HG03571 (cell line): Measurements from ENCODE around the gene PDZD2.
"Not testable (repeated sequence)": the region's sequence is repeated elsewhere in the genome, so short reads cannot be mapped to it uniquely, and the experiment has no call there.

ENCODE experiments used
- ATAC-seq: cut with Tn5 transposase; IDR thresholded peaks from one replicate; pipeline ENCODE4 v1.9.1; 2021; ENCODE audit not compliant: unreplicated experiment

The PDZD2 gene

DNA sequence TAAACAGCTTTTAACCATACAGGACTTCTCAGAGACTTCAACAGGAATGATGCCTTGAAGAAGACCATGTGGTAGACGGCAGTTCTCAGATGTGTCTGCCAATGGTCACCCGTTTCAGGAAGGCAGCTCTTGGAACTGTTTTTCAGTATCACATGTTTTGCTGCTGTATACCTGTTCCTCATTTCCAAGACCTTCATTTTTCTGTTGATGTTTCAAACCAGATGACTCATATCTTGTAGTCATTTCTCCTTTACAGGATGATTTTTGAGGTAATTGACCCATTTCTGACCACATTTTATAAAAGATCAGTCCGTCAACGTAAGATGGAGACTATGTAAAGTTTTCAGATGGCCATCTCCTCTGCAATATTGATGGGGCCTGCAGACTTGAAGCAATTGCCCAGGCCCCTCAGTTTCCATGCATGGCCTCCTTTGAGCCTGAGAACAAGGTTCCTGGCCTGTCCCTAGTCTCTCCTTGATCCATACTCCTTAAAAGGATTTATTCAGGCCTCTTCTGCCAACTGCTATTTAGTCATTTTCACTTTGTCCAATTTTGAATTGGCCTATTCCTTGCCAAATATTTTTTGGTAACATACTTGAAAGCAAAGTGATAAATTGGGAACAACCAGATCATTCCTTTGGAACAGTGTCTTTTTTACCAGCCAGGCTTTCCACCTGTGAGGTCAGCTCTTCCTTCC is 128.6 kb downstream of the PDZD2 start:
- no peak for ATAC-seq

DNA sequence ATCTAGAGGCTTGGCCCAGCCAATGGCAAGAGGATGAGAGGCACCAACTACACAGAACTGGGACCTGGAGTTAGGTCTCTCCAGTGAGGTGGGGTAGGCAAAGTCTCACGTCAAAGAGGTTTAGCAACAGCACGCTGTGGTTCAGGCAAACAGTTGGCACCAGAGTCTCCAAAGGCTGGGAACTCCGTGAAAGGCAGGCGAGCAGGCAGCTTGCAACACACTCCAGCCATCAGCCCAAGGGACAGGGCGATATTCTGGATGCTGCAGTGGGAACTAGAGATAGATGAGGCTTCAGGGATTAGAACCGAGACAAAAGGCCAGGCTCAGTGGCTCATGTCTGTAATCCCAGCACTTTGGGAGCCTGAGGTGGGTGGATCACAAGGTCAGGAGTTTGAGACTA is 129.1 kb downstream of the PDZD2 start:
- no peak for ATAC-seq

DNA sequence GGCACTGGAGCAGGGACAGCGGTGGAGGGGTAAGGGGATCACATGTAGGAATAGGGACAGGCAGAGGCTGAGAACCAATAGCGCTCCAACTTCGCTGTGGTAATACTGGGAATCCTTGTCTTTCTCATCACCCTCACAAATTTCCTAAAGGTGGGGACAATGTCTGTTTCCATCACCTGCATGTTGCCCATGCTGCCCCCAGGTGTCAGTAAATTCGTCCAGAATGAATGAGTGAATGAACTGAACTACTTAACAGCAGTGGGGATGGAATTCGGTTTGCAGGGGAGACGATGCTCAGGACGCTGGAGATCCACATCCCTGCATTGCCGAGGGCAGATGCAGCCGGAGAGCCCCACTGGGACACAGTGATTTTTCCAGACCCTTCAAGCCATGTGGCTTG is 129.9 kb downstream of the PDZD2 start:
- ATAC-seq: no peak

DNA sequence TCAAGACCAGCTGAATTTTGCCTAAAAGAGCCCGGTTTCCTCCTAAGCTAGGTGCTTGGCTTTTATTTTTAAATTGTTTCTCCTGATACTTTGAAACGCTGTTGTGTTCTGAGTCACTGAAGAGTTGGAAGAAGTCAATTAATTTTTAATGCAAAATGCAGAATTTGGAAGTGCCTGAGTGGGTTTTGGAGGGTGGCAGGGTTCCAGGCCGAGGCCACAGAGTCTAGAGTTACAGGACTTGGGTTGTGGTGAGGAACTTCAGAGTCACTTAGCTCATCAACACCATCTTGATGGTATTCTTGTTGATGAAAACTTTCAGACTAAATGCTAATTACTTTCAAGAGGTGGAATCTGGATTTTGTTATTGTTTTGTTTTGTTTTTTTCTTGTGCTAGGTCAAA is 130.6 kb downstream of the PDZD2 start:
- no peak for ATAC-seq

DNA sequence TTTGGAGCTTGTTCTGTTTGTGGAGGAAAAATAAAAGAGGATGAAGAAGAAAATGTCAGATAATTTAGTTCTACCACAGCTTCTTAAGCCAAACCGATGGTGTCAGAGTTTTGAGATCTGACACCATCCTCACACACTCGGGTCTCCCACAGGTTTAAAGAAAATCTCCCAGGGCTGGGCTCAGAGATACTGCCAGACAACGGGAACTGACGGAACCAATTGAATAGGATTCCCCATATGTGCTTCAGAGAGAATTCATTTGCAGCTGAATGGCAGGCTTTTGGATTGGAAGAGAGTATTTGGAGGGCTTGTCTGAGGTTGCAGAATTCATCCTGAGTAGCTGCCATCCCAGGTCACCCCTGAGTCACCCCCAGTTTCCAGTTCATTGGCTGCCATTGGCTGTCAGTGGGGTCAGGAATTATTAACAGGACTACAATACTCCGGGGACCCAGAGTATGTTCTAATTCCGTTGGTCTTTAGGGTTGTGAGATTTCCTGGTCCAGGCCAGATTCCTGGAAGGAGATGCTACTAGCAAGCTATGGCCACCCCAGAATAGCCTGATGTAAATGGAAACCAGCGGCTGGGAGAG is 131.3 kb downstream of the PDZD2 start:
- no peak for ATAC-seq

DNA sequence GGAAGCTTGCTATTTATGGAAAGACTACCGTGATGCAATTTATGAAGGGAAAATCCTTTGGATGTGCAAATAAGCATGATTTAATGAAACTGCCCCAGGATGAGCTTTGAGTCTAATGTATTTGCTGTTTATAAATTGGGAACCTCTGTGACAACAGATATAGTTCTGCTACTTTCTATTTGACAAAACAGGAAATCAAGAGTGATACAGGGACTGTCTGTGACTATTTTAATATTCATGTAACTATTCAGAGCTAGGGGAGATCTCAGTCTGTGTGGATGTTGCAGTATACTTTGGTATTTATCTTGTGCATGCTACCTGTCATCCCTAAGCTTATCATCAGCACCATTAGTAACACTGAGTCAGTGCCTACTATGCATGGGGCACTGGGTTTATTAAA is 132.1 kb downstream of the PDZD2 start:
- peak; percentile 87 for ATAC-seq

DNA sequence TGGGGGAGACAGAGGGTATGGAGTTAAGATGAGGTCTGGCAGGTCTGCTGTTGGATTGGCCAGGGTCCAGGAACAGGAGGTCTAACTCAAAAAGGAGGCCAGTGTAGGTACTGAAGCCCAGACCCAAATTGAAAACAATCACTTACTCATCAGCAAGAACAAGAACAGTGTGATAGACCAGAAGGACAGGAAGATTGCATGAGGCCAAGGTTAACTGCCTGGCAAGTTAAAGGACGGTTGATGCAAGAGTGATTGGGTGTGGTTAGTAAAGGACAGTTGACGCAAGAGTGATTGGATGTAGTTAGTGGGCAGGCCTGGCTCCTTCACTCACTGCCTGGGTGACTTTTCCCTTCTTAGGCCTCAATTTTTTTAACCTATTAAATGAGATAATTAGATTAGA is 132.6 kb downstream of the PDZD2 start:
- ATAC-seq: peak; percentile 27

DNA sequence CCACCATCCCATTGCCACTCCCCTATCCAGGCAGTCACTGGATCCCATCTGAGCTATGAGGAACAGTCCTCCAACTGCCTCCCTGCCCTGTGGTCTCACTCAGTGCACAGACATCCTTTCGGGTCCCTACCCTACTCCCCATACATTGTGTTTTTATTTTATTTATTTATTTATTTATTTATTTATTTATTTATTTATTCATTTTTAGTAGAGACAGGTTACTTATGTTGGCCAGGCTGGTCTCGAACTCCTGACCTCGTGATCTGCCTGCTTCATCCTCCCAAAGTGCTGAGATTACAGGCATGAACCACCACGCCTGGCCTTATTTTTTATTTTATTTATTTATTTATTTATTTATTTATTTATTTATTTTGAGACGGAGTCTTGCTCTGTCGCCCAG is 137.4 kb downstream of the PDZD2 start:
- ATAC-seq: not testable (repeated sequence)

DNA sequence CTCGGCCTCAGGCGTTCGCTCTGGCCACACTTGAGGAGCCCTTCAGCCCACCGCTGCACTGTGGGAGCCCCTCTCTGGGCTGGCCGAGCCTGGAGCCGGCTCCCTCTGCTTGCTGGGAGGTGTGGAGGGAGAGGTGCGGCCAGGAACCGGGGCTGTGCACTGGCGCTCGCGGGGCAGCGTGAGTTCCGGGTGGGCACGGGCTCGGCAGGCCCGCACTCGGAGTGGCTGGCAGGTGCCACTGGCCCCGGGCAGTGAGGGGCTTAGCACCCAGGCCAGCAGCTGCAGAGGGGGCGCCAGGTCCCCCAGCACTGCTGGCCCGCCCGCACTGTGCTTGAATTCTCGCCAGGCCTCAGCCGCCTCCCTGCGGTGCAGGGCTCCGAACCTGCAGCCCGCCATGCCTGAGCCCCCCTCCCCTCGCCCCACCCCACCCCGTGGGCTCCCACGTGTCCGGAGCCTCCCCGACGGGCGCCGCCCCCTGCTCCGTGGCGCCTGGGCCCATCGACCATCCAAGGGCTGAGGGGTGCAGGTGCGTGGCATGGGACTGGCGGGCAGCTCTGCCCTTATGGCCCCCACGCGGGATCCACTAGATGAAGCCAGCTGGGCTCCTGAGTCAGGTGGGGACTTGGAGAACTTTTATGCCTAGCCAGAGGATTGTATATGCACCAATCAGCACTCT is 138.2 kb downstream of the PDZD2 start:
- no peak for ATAC-seq

DNA sequence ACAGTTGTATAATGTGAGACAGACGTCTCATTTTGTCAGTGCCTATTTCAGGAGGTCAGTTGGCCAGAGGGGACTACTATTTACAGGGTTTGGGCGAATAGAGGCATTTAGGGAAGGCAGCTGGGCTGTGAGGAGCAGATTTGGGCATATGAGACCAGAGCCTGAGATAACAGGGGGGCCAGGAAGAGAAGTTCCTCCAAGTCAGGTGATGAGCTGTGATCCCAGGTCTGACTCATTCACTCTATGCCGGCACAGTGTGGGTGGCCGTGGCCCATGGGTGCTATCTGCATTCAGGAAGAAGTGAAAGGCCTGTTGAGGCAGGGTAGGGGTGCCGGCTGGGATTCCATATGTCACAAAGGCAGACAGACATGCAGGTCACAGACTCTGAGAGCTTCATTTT is 142.8 kb downstream of the PDZD2 start:
- ATAC-seq: no peak

DNA sequence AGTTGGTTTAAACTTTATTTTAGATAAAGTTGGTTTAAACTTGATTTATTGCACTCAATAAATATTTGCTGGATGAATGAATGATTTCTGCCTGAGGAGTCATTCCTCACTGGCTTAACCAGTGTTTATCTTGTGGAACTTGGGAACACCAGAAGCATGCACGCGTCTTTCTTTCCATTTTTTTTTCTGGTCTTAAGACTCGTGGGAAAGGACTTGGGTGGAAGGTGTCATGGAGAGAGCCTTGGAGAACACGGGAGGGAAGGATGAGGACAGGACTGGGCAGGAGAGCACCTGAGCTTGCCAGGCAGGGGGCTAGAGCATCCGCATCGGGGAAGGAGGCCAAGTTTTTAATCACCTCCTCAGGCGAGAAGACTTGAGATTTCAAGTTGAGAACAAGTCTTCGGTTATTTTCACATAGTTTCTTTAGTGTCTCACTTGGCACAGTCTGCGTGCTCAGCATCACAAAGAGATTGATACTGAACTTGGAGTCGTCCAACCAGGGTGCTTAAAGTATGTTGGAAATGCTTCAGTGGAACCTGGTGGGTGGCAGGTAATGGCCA is 144.2 kb downstream of the PDZD2 start:
- ATAC-seq: no peak

DNA sequence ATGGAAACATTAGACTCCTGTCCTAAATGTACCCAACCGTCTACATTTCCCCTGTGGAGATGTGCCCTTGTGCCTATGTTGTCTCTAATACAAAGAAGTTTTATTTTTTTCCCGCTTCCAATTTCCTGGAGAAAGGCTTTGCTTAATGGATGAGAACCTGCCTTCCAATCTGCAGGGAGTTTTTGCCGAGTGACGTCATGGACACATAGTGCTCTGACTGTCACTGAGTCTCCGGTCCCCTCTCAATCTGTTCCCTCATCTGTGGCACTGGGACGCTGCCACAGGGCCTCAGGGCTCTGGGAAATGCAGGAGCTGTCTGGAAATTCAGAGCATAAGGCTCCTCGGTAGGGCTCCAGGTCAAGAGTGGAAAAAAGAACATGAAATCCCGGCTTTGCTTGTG is 144.8 kb downstream of the PDZD2 start:
- ATAC-seq: no peak

DNA sequence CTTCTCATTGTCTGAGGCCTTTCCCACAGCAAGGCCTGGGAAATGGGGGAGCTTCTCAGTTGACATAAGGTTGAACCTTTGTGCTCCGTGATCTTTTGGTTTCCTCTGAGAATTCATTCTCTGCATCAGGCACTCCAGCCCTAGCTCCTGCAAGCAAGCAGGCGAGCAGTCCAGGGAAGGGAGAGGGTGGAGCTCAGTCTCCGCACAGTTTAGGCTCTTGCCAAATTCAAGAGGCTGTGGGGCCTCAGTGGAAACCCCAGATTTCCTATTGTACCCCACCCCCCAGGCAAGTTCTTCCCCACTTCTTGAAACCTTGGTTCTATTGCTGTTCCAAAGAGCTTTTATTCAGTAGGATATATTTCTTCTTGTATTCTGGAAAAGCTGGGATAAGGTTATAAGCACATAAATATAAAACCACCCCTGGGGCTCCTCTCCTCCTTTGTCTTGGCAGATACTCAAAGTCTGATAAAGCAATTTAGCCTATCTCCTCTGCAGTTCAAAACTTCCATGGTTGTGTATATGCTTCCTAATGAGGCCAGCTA is 147.2 kb downstream of the PDZD2 start:
- no peak for ATAC-seq

DNA sequence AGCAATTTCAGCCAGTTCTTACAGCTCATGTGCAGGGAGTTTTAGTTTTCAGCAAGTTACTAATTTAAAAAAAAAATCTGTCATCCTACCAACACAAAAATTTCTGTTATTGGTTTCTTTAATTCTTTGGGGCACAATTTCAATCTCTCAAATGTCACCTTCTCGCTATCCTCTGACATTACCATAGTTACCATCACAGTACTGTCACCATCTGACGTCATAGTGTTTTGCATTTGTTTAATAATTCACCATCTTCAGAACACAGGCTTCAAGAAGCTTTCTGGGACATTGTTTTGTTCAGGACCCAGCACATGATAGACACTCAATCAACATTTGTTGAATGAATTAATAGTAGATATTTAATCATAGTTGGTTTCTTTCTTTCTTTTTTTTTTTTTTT is 155.1 kb downstream of the PDZD2 start:
- ATAC-seq: no peak

DNA sequence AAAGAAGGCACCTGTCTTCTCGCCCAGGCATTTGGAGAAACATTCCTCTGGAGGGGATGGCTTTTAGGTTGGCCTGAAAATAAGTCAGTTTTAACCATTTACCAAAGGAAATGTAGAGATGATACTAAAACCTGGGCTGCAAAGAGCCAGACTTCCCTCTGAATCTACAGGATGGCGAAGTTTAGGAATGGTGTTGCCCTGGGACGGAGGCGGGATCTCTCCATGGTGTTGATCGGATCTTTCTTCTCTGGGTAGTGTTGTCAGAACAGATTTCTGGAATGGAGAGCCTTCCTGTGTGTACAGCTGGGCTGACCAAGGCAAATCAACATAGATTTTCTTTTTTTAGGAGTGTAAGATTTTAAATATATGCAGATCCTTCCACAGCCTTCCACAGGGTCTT is 159.2 kb downstream of the PDZD2 start:
- no peak for ATAC-seq

DNA sequence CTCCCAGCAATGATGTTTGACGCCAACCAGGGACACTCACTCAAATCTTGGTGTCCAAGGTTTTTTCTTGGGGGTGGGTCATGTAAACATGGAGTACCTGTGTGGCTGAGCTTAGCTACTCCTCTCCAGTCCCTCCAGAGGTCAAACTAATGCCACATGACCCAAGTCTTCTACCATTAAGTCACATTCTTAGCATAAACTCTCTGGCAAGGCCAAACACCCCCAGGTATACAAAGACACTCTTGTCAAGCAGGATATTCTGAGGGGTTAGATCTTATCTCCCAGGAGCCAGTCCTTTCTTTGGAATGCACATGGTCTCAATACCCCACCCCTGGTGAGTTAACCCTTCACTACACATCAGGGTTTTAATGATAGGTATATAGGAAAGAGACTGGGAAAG is 161.4 kb downstream of the PDZD2 start:
- no peak for ATAC-seq

DNA sequence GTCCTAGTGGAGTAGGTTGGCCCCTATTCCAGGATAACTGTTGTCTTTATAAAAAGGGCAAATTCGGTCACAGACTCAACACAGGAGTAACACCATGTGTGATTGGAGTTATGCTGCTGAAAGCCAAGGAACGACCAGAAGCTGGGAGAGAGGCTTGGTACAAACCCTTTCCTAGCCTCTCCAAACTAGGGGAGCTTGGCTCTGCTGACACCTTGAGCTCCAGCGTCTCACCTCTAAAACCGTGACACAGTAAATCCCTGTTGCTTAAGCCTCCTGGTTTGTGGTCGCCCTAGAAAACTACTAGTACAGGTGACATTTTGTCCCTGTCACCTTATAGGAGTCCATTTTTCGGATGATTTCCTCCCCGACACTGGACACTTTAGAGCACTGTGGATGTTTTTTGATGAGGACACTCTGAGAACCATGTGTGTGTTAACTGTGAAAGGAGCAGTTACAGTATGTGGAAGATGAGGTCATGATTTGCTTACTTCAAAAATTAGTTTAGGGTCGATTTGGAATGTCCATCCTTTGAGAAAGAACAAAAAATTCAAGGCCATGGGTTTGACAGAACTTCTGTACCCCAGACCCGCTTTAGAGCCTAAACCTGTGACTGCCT is 167.0 kb downstream of the PDZD2 start:
- no peak for ATAC-seq

DNA sequence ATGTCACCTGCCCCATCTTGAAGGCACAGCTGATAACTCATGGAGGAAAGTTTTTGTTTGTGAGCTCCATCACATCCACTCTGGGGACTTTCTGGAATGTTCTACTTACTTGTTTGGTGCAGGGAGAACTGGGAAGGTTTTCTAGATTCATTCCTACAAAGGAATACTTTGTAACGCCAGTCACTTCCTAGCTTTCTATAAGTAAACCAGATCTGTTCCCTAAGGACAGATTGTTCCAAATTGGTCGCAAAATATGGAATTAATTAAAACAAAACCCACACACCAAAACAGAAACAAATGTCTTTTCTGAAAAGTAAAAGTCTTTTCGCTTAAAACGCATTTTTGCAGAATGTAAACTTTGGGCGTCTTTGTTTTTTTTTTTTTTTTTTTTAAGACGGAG is 167.6 kb downstream of the PDZD2 start:
- ATAC-seq: no peak

DNA sequence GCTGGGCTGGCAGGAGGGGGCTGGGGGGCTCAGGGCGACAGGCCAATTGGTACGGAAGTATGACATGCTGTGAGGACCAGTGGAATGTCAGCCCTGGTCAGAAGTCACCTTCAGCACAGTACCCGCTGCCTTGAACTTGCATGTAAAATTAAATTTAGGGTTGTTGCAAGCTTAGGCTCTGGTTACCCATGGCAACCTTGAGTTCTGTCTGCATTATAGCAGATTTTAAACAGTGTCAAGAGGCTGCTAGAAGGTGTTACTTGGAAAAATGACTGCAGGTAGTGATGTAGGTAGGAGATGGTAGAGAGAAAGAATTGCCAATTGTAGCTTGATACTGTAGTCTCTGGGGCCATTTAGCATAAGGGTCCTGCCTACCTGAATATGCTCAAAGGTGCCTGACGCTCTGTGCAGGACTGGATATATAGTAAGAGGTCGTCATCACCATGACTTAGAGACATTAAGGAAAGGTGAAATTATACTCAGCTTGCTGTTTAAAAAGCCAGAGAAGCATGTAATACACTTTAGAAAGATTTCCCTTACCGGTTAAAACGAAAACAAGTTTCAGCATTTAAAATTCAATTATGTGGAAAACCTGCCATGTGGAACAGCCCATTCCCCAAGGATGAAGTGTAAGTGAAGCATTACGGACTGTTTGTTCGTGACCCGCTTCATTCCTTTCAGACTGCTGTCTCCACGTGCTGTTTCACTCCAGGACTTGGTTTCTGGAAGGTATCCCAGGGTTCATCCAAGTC is 169.0 kb downstream of the PDZD2 start:
- ATAC-seq: no peak

DNA sequence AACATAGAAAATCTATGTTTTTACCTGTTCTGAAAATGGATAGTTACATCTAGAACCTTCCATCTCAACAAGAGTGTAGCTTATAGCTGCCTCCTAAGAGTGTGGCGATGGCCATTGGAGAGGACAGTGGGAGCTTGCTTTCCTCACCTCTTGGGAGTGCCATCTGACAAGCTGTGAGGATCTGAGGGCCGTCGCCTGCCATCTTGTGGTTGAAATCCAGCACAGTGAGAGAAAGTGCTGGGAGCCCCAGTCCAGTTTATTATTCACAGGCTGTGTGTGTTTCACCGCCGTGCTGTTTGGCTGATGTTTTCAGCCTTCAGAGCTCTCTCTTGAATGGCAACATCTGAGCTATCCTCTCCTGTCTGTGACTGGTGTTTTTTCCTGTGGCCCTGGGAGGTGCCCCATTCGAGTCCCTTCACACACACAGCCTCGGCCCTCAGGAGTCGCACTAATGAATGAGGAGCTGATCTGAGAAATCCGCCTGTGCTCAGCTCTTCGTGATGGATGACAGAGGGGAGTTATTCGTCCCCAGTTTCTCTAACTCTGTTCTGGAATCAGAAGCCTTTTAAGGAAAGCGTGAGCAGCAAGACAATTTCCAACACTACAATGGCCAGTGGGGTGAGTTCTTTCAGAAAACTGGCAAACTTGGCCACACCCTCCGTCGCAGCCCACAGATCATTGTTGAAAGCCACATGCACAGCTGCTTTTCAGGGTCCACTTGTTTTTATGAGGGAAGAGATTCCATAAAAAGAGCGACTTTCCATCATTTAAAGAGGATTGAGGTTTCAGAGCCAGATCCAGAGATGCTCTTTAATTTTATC is 170.3 kb downstream of the PDZD2 start:
- no peak for ATAC-seq
